Vagina (tissue), 2 donors: Measurements from ENCODE around the gene REC8. TPM values are rescaled to one million over a fixed set of nuclear protein-coding genes. Genes with fewer than 3 reads are reported as not detected.

Experiments used
- DNase-seq, 2 donors: peaks; one replicate each; pipeline ENCODE4 v3.0.0-alpha.2; 2017; ENCODE audit errors: extremely low spot score in 2 of 2
- H3K27ac ChIP-seq: fragments of 200-600 bp; sonication (generic); one replicate; pipeline ENCODE4 v1.5.1; 2019
- H3K27me3 ChIP-seq: fragments of 200-600 bp; sonication (generic); one replicate; pipeline ENCODE4 v1.5.1; 2019
- H3K36me3 ChIP-seq, 2 donors: fragments of 200-600 bp; sonication (generic); one replicate each; pipeline ENCODE4 v1.5.1; 2017 to 2019
- H3K4me1 ChIP-seq: fragments of 200-600 bp; sonication (generic); one replicate; pipeline ENCODE4 v1.5.1; 2019
- H3K4me3 ChIP-seq, 2 donors: fragments of 200-600 bp; sonication (generic); 1 replicate in 1 of 2; 2 replicates in 1 of 2; pipeline ENCODE4 v1.5.1; 2016 to 2019
- H3K9me3 ChIP-seq: fragments of 200-600 bp; sonication (generic); one replicate; pipeline ENCODE4 v1.5.1; 2019
- CTCF ChIP-seq, 3 experiments: fragments of 450-650 bp in 2 of 3; fragments of 200-600 bp in 1 of 3; sonication (generic) in 1 of 3; IDR thresholded peaks; one replicate each; pipeline ENCODE4 v1.5.1; 2017 to 2019; ENCODE audit warnings: antibody characterized with exemption in 3 of 3, mild to moderate bottlenecking in 2 of 3, moderate library complexity in 2 of 3
- POLR2A ChIP-seq, 2 donors: fragments of 450-650 bp; IDR thresholded peaks; one replicate each; pipeline ENCODE4 v1.6.1; 2017; ENCODE audit warnings: antibody characterized with exemption in 2 of 2, mild to moderate bottlenecking in 2 of 2, moderate library complexity in 2 of 2
- POLR2AphosphoS5 ChIP-seq, 2 donors: sonication (generic); formaldehyde crosslinking; IDR thresholded peaks; one replicate each; pipeline ENCODE4 v1.9.0; 2017; ENCODE audit warnings: antibody characterized with exemption in 2 of 2, mild to moderate bottlenecking in 2 of 2, low read depth in 1 of 2; ENCODE audit not compliant: insufficient read depth in 1 of 2
- intact Hi-C: fragments of 100-400 bp; cut with DNase I; formaldehyde crosslinking; loops from one replicate; pipeline ENCODE4 v1.15.1; 2023
- total RNA-seq: library from RNA; depleted of rRNA; stranded (reverse); fragments of >200 nt; gene quantifications from one replicate; pipeline ENCODE4 v1.2.3, GENCODE V29; 2016

REC8 gene
- total RNA-seq, 1 donor from 2014 or later: 5.9 TPM

GRCh38 chr14:24177041-24177825 lies 5.4 kb downstream of the REC8 start:
- no peak for TF ChIP-seq POLR2A (IDR thresholded peaks at IDR 0.05)
- TF ChIP-seq POLR2AphosphoS5 (IDR thresholded peaks at IDR 0.05; ENCODE audit: insufficient read depth in 1 of 2, low read depth in 1 of 2): no peak
- TF ChIP-seq CTCF (IDR thresholded peaks at IDR 0.05): no peak
- no peak overlapping the region for H3K27ac ChIP-seq
- peaks cover 0 to 4% of the 10 kb centered on the region in 2 donors for H3K36me3 ChIP-seq
- H3K4me1 ChIP-seq: peaks cover 16% of the 10 kb centered on the region
- H3K4me3 ChIP-seq: no peak overlapping the region
- no peaks in the 10 kb centered on the region for H3K27me3 ChIP-seq
- H3K9me3 ChIP-seq: no peaks in the 10 kb centered on the region
- no peak for DNase-seq
- intact Hi-C loops: no loop called here

GRCh38 chr14:24177891-24178290 lies 6.0 kb downstream of the REC8 start:
- no peak overlapping the region for H3K4me3 ChIP-seq
- no peak for TF ChIP-seq POLR2AphosphoS5 (IDR thresholded peaks at IDR 0.05; ENCODE audit: insufficient read depth in 1 of 2, low read depth in 1 of 2)
- TF ChIP-seq CTCF (IDR thresholded peaks at IDR 0.05): no peak
- no peak for TF ChIP-seq POLR2A (IDR thresholded peaks at IDR 0.05)
- no peak for DNase-seq
- intact Hi-C loops: no loop called here
- H3K27ac ChIP-seq: no peak overlapping the region
- H3K36me3 ChIP-seq: peaks cover 0 to 6% of the 10 kb centered on the region in 2 donors
- no peaks in the 10 kb centered on the region for H3K9me3 ChIP-seq
- no peaks in the 10 kb centered on the region for H3K27me3 ChIP-seq
- peaks cover 14% of the 10 kb centered on the region for H3K4me1 ChIP-seq

GRCh38 chr14:24178399-24179178 lies 6.7 kb downstream of the REC8 start:
- no peak for DNase-seq
- TF ChIP-seq CTCF (IDR thresholded peaks at IDR 0.05) (no peak), POLR2AphosphoS5 (IDR thresholded peaks at IDR 0.05; ENCODE audit: insufficient read depth in 1 of 2, low read depth in 1 of 2) (no peak), POLR2A (IDR thresholded peaks at IDR 0.05) (no peak)
- H3K4me1 ChIP-seq: peaks cover 14% of the 10 kb centered on the region
- no peaks in the 10 kb centered on the region for H3K27me3 ChIP-seq
- no peak overlapping the region for H3K4me3 ChIP-seq
- intact Hi-C loops: no loop called here
- no peak overlapping the region for H3K27ac ChIP-seq
- H3K9me3 ChIP-seq: no peaks in the 10 kb centered on the region
- H3K36me3 ChIP-seq: peaks cover 0 to 13% of the 10 kb centered on the region in 2 donors

GRCh38 chr14:24179294-24179960 lies 7.5 kb downstream of the REC8 start:
- no peaks in the 10 kb centered on the region for H3K9me3 ChIP-seq
- H3K4me3 ChIP-seq: no peak overlapping the region
- TF ChIP-seq CTCF (IDR thresholded peaks at IDR 0.05): no peak
- TF ChIP-seq POLR2A (IDR thresholded peaks at IDR 0.05): no peak
- peak in 1 of 2 donors; percentile 27 for TF ChIP-seq POLR2AphosphoS5 (IDR thresholded peaks at IDR 0.05; ENCODE audit: insufficient read depth in 1 of 2, low read depth in 1 of 2)
- H3K4me1 ChIP-seq: peaks cover 14% of the 10 kb centered on the region
- H3K27ac ChIP-seq: peak overlapping the region; percentile 86
- peaks cover 0 to 22% of the 10 kb centered on the region in 2 donors for H3K36me3 ChIP-seq
- intact Hi-C loops: no loop called here
- no peaks in the 10 kb centered on the region for H3K27me3 ChIP-seq
- DNase-seq: no peak
